ENCODE measurements around the gene ARVCF. TPM values are rescaled to one million over a fixed set of nuclear protein-coding genes. Genes with fewer than 3 reads are reported as not detected.
A peak's percentile ranks its signal among the peaks of the same experiment; 100 is the strongest.

Gene ARVCF
- total RNA-seq, 1 donor: 27.1 TPM

DNA sequence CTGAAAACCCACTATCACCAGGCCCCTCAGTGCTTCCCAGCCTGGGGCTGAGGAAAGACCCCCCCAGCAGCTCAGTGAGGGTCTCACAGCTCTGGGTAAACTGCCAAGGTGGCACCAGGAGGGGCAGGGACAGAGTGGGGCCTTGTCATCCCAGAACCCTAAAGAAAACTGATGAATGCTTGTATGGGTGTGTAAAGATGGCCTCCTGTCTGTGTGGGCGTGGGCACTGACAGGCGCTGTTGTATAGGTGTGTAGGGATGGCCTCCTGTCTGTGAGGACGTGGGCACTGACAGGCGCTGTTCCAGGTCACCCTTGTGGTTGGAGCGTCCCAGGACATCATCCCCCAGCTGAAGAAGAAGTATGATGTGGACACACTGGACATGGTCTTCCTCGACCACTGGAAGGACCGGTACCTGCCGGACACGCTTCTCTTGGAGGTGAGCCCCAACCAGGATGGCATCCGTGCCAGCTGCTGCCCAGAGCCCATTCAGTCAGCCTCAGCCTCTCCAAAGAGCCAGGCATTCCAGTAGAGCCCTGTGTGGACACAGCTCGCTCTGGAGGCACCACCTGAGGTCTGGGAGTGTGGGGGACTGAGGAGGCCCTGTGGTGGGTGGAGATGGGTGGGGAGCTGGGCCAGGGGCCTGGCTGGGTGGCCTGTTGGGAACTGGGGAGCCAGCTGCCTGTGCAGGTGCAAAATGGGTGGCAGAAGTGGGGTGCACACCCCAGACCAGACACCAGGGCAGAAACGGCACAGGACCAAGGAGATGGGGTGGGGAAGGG is 52.6 kb downstream of the ARVCF start:
- no peak overlapping the region for H3K4me2 ChIP-seq (ENCODE audit: insufficient read depth, low read length)

DNA sequence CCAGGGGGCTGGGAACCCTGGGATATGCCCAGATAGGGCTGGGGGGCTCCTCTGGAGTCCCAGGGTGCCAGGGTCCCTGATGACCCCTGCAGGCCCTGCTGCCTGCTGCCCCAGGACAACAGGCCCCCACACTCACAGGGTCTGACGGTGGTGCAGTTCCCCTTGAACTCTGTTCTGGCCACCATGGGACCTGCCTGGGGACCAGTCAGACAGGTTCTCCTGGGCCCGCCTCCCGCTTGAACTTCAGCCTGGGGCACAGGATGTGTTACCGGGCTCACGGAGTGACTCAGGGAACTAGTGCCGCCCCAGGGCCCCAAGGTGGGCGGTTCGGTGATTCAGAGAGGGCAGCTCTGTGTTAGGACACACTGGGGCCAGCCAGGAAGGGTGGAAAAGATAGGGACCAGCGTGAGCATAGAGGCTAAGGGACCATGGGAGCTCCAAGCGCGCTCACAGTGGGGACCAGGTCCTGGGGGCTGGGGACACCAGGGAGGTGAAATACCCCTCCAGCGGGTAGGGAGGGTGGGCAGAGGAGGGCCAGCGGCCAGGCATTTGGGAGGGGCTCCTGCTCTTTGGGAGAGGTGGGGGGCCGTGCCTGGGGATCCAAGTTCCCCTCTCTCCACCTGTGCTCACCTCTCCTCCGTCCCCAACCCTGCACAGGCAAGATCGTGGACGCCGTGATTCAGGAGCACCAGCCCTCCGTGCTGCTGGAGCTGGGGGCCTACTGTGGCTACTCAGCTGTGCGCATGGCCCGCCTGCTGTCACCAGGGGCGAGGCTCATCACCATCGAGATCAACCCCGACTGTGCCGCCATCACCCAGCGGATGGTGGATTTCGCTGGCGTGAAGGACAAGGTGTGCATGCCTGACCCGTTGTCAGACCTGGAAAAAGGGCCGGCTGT is 53.5 kb downstream of the ARVCF start:
- peaks cover 19% of the 10 kb centered on the region for H3K4me1 ChIP-seq (ENCODE audit: insufficient read depth, low read length)
- TF ChIP-seq, protein P1, sequence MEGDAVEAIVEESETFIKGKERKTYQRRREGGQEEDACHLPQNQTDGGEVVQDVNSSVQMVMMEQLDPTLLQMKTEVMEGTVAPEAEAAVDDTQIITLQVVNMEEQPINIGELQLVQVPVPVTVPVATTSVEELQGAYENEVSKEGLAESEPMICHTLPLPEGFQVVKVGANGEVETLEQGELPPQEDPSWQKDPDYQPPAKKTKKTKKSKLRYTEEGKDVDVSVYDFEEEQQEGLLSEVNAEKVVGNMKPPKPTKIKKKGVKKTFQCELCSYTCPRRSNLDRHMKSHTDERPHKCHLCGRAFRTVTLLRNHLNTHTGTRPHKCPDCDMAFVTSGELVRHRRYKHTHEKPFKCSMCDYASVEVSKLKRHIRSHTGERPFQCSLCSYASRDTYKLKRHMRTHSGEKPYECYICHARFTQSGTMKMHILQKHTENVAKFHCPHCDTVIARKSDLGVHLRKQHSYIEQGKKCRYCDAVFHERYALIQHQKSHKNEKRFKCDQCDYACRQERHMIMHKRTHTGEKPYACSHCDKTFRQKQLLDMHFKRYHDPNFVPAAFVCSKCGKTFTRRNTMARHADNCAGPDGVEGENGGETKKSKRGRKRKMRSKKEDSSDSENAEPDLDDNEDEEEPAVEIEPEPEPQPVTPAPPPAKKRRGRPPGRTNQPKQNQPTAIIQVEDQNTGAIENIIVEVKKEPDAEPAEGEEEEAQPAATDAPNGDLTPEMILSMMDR (IDR thresholded peaks at IDR 0.05; ENCODE audit: extremely low read depth, low read depth, low read length): no peak
- peak; percentile 65 for DNase-seq (ENCODE audit: insufficient read length, low spot score, missing footprints)
- no peak overlapping the region for H2AFZ ChIP-seq (ENCODE audit: low read length)
- no peaks in the 10 kb centered on the region for H3K27me3 ChIP-seq (ENCODE audit: insufficient read depth, low read length)
- peak overlapping the region; percentile 37 for H3K27ac ChIP-seq (ENCODE audit: low read depth, low read length)
- H3K4me3 ChIP-seq (ENCODE audit: insufficient read depth, low read length): no peak overlapping the region
- peaks cover 27% of the 10 kb centered on the region for H4K20me1 ChIP-seq (ENCODE audit: insufficient read depth, low read length)
- no peaks in the 10 kb centered on the region for H3K9me3 ChIP-seq (ENCODE audit: low read depth, low read length)
- peaks cover 49% of the 10 kb centered on the region for H3K36me3 ChIP-seq (ENCODE audit: insufficient read depth, low read length)
- no peak overlapping the region for H3K4me2 ChIP-seq (ENCODE audit: insufficient read depth, low read length)
- H3K79me2 ChIP-seq (ENCODE audit: insufficient read depth, low read length): peaks cover 2% of the 10 kb centered on the region

More for the DNA sequence above, 52.6 kb downstream of the ARVCF start:
- H3K4me3 ChIP-seq (ENCODE audit: insufficient read depth, low read length): no peak overlapping the region
- DNase-seq (ENCODE audit: insufficient read length, low spot score, missing footprints): peak; percentile 75
- peaks cover 27% of the 10 kb centered on the region for H4K20me1 ChIP-seq (ENCODE audit: insufficient read depth, low read length)
- peaks cover 49% of the 10 kb centered on the region for H3K36me3 ChIP-seq (ENCODE audit: insufficient read depth, low read length)
- no peak overlapping the region for H2AFZ ChIP-seq (ENCODE audit: low read length)
- H3K79me2 ChIP-seq (ENCODE audit: insufficient read depth, low read length): peaks cover 2% of the 10 kb centered on the region
- H3K4me1 ChIP-seq (ENCODE audit: insufficient read depth, low read length): peaks cover 14% of the 10 kb centered on the region
- H3K27ac ChIP-seq (ENCODE audit: low read depth, low read length): no peak overlapping the region
- no peaks in the 10 kb centered on the region for H3K9me3 ChIP-seq (ENCODE audit: low read depth, low read length)
- TF ChIP-seq, protein P1 (IDR thresholded peaks at IDR 0.05; ENCODE audit: extremely low read depth, low read depth, low read length): no peak
- no peaks in the 10 kb centered on the region for H3K27me3 ChIP-seq (ENCODE audit: insufficient read depth, low read length)

DNA sequence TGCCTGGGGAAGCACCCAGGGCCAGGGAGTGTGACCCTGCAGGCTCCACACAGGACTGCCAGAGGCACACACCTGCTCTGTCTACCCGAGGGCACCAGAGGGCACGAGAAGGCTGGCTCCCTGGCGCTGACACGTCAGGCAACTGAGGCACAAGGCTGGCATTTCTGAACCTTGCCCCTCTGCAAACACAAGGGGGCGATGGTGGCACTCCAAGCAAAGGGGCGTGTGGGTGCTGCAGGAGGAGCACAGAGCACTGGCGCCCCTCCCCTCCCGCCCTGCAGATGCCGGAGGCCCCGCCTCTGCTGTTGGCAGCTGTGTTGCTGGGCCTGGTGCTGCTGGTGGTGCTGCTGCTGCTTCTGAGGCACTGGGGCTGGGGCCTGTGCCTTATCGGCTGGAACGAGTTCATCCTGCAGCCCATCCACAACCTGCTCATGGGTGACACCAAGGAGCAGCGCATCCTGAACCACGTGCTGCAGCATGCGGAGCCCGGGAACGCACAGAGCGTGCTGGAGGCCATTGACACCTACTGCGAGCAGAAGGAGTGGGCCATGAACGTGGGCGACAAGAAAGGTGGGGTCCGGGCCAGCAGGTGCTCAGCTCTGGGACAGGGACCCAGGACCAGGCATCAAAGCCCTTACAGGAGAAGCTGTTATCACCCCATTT is 54.2 kb downstream of the ARVCF start:
- H4K20me1 ChIP-seq (ENCODE audit: insufficient read depth, low read length): peaks cover 27% of the 10 kb centered on the region
- DNase-seq (ENCODE audit: insufficient read length, low spot score, missing footprints): peak; percentile 99
- H3K27me3 ChIP-seq (ENCODE audit: insufficient read depth, low read length): no peaks in the 10 kb centered on the region
- H3K4me1 ChIP-seq (ENCODE audit: insufficient read depth, low read length): peaks cover 20% of the 10 kb centered on the region
- TF ChIP-seq, protein P1 (IDR thresholded peaks at IDR 0.05; ENCODE audit: extremely low read depth, low read depth, low read length): peak; percentile 57
- H2AFZ ChIP-seq (ENCODE audit: low read length): no peak overlapping the region
- H3K36me3 ChIP-seq (ENCODE audit: insufficient read depth, low read length): peaks cover 42% of the 10 kb centered on the region
- H3K9me3 ChIP-seq (ENCODE audit: low read depth, low read length): no peaks in the 10 kb centered on the region
- no peak overlapping the region for H3K27ac ChIP-seq (ENCODE audit: low read depth, low read length)
- no peak overlapping the region for H3K4me3 ChIP-seq (ENCODE audit: insufficient read depth, low read length)
- H3K79me2 ChIP-seq (ENCODE audit: insufficient read depth, low read length): peaks cover 4% of the 10 kb centered on the region
- H3K4me2 ChIP-seq (ENCODE audit: insufficient read depth, low read length): no peak overlapping the region
